ENCODE results near the gene GDPD5. TPM values are rescaled to one million over a fixed set of nuclear protein-coding genes. Genes with fewer than 3 reads are reported as not detected.

GDPD5 gene
- total and polyA plus RNA-seq, 9 of the 15 experiments (the other 6 are each of a cell fraction or from before 2014, with no cell fraction given) = 0.32 to 27.3 (median 8.0) TPM

DNA sequence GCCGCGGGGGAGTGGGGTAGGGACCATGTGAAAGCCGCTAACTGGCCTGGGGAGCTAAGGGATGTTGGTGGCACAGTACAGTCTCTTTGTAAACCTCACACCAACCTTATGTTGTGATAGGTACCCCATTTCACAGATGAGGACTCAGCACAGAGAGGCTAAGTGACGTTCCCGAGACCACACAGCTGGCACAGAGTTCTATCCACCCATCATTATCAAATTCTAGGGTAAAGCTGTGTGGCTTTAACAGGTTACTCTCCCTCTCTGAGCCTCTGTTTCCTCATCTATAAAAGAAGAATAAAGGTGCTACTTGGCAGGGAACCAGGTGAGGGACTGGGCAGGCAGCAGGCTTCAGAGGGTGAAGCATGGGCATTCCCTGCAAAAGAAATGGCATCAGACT, 1.4 kb upstream of the GDPD5 start:
- DNase-seq (ENCODE audit: extremely low read depth in 1 of 4, low spot score in 3 of 4) = no peak
- no peak for FAIRE-seq
- no peak overlapping the region for H3K4me3 ChIP-seq
- 85% methylated on average over 5 of the region's 5 CpGs for WGBS (ENCODE audit: insufficient coverage, low coverage, missing lambda C conversion rate)
- in situ Hi-C loops (cut with MboI) (no loop called here), intact Hi-C loops (cut with micrococcal nuclease) (no loop called here)
- H3K79me2 ChIP-seq (ENCODE audit: control insufficient read depth, insufficient read depth, low read length) = peaks cover 10% of the 10 kb centered on the region; the same call in 1 of the 3 replicates
- no peak overlapping the region for H3K4me2 ChIP-seq (ENCODE audit: insufficient read depth, low read length)
- BruUV-seq (replicated peaks) = no TSS peak
- no peak overlapping the region for H3K27ac ChIP-seq (ENCODE audit: extremely low read depth, low read depth, low read length)
- no peaks in the 10 kb centered on the region for H3K9me1 ChIP-seq (ENCODE audit: control insufficient read depth, insufficient read depth, low read length)
- H2AFZ ChIP-seq (ENCODE audit: low read depth, low read length) = no peak overlapping the region
- H3K9ac ChIP-seq (ENCODE audit: insufficient read depth in 1 of 2, low read depth in 2 of 2, low read length in 2 of 2) = no peak overlapping the region; a peak in 1 of 4 replicates
- ChIA-PET POLR2A (no interaction called here), CTCF (ENCODE audit: low intra/inter-chr PET ratio) (interaction anchor here (2.7 kb wide), 1 partner anchor 82 kb away, joined by 14 read pairs; no protein-coding TSS in a partner anchor)
- H3K4me1 ChIP-seq (replicated peaks in 1 of 2; ENCODE audit: control insufficient read depth in 2 of 2, insufficient read depth in 2 of 2, low read length in 2 of 2) = peaks cover 12 to 45% of the 10 kb centered on the region in 2 experiments
- H3K9me3 ChIP-seq (replicated peaks; ENCODE audit: control insufficient read depth, insufficient read depth, low read depth, low read length) = no peaks in the 10 kb centered on the region
- H3K36me3 ChIP-seq (ENCODE audit: control insufficient read depth, insufficient read depth, low read length) = no peaks in the 10 kb centered on the region
- TF ChIP-seq ZFP36 (IDR thresholded peaks at IDR 0.05; ENCODE audit: low read depth, low read length, partially characterized antibody) (peak; percentile 80), HIVEP1 (CRISPR knock-in tag; IDR thresholded peaks at IDR 0.05) (no peak), PTBP1 (IDR thresholded peaks at IDR 0.05; ENCODE audit: low read depth, low read length) (0 out of 2 replicates have a peak, but pooled peaks have one; percentile 25), BRD9 (IDR thresholded peaks at IDR 0.05; ENCODE audit: low read depth, partially characterized antibody) (peak; percentile 37), KDM1A (IDR thresholded peaks at IDR 0.05) (peak; percentile 33 to 42; a peak in 2 of 4 replicates), SMARCA5 (IDR thresholded peaks at IDR 0.05) (0 out of 2 replicates have a peak, but pooled peaks have one; percentile 31), ELF1 (tag; IDR thresholded peaks at IDR 0.05) (no peak), ZNF12 (CRISPR knock-in tag; IDR thresholded peaks at IDR 0.05) (0 out of 2 replicates have a peak, but pooled peaks have one; percentile 12), RBM25 (IDR thresholded peaks at IDR 0.05; ENCODE audit: low read depth, low read length, severe bottlenecking) (peak; percentile 85), ZNF780A (CRISPR knock-in tag; IDR thresholded peaks at IDR 0.05) (no peak), BCOR (IDR thresholded peaks at IDR 0.05) (peak; percentile 86)
- TF ChIP-seq, protein P1, sequence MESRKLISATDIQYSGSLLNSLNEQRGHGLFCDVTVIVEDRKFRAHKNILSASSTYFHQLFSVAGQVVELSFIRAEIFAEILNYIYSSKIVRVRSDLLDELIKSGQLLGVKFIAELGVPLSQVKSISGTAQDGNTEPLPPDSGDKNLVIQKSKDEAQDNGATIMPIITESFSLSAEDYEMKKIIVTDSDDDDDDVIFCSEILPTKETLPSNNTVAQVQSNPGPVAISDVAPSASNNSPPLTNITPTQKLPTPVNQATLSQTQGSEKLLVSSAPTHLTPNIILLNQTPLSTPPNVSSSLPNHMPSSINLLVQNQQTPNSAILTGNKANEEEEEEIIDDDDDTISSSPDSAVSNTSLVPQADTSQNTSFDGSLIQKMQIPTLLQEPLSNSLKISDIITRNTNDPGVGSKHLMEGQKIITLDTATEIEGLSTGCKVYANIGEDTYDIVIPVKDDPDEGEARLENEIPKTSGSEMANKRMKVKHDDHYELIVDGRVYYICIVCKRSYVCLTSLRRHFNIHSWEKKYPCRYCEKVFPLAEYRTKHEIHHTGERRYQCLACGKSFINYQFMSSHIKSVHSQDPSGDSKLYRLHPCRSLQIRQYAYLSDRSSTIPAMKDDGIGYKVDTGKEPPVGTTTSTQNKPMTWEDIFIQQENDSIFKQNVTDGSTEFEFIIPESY (CRISPR knock-in tag; IDR thresholded peaks at IDR 0.05) = peak; percentile 88; the same call in 1 of the 2 replicates
- H3K27me3 ChIP-seq (ENCODE audit: control insufficient read depth in 2 of 2, insufficient read depth in 2 of 2, low read length in 2 of 2) = no peaks in the 10 kb centered on the region
- no peak for ATAC-seq
- peaks cover 7% of the 10 kb centered on the region; the same call in 1 of the 2 replicates for H4K20me1 ChIP-seq (replicated peaks; ENCODE audit: control insufficient read depth, insufficient read depth, low read length)
